ENCODE measurements around the gene SERBP1. TPM values are rescaled to one million over a fixed set of nuclear protein-coding genes. Genes with fewer than 3 reads are reported as not detected.

Gene SERBP1
- total and polyA plus RNA-seq, 12 donors = 59.7 to 226 (median 154) TPM

DNA sequence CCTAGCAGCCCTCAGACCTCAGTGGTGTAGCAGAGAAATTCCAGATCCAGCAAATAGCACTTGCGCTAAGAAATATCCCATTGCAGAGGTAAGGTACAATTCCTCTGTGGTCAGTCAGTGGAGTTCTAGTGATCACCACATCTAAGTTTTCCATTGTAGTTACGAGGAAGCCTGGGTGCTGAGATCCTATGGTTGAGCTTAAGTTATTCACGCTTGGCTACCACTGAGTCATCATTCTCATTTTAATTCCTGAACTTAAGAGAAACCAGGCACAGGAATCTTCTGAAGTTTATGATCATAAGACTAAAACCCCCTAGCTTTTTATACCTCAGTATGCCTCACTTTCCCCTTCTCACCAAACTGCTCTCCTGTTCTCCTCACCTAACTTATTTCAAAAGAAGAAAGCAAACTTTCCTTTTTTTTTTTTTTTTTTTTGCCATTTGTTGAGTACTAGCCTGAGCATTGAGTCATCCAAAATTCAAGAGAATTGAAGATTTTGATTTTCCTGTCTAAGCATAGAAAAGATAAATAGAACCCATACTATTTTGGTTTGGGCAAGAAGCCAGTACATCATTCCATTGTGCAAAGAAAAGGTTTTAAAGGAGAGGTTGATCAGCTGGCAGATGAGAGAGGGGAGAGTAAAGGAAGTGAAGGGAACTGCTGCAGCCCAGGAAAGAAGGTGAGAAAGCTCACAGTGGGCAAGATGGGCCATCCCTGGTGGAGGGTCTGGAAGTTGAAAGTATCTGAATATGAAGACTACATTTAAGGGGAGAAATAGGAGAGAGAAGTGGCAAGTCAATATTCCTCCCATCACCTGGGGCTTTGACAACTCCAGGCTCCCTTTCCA lies 39.9 kb downstream of the SERBP1 start:
- H3K27me3 ChIP-seq = no peaks in the 10 kb centered on the region
- no peak overlapping the region for H3K4me3 ChIP-seq
- no peaks in the 10 kb centered on the region for H3K9me3 ChIP-seq (replicated peaks in 1 of 3)
- H3K27ac ChIP-seq = no peak overlapping the region
- intact Hi-C loops (cut with DNase I) = no loop called here
- TF ChIP-seq POLR2A (IDR thresholded peaks at IDR 0.05) = no peak
- TF ChIP-seq, protein P1, sequence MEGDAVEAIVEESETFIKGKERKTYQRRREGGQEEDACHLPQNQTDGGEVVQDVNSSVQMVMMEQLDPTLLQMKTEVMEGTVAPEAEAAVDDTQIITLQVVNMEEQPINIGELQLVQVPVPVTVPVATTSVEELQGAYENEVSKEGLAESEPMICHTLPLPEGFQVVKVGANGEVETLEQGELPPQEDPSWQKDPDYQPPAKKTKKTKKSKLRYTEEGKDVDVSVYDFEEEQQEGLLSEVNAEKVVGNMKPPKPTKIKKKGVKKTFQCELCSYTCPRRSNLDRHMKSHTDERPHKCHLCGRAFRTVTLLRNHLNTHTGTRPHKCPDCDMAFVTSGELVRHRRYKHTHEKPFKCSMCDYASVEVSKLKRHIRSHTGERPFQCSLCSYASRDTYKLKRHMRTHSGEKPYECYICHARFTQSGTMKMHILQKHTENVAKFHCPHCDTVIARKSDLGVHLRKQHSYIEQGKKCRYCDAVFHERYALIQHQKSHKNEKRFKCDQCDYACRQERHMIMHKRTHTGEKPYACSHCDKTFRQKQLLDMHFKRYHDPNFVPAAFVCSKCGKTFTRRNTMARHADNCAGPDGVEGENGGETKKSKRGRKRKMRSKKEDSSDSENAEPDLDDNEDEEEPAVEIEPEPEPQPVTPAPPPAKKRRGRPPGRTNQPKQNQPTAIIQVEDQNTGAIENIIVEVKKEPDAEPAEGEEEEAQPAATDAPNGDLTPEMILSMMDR (IDR thresholded peaks at IDR 0.05) = no peak
- H3K4me1 ChIP-seq (replicated peaks in 1 of 2) = no peaks in the 10 kb centered on the region
- no peaks in the 10 kb centered on the region for H3K36me3 ChIP-seq (replicated peaks in 1 of 2)
- DNase-seq = no peak
- 90 to 98% (median 96%) methylated on average over 3 of the region's 3 CpGs for WGBS, 4 donors

DNA sequence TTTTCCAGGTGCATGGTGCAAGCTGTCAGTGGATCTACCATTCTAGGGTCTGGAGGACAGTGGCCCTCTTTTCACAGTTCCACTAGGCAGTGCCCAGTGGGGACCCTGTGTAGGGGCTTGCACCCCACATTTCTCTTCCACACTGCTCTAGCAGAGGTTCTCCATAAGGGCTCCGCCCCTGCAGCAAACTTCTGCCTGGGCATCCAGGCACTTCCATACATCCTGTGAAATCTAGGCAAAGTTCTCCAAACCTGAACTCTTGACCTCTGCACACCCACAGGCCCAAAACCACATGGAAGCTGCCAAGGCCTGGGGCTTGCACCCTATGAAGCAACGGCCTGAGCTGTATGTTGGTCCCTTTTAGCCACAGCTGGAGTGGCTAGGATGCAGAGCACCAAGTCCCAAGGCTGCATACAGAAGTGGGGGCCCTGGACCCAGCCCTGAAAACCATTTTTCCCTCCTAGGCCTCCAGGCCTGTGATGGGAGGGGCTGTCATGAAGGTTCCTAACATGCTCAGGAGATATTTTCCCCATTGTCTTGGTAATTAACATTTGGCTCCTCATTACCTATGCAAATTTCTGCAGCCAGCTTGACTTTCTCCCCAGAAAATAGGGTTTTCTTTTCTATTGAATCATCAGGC lies 46.1 kb downstream of the SERBP1 start:
- H3K4me1 ChIP-seq (replicated peaks in 1 of 2) = no peaks in the 10 kb centered on the region
- intact Hi-C loops (cut with DNase I) = no loop called here

DNA sequence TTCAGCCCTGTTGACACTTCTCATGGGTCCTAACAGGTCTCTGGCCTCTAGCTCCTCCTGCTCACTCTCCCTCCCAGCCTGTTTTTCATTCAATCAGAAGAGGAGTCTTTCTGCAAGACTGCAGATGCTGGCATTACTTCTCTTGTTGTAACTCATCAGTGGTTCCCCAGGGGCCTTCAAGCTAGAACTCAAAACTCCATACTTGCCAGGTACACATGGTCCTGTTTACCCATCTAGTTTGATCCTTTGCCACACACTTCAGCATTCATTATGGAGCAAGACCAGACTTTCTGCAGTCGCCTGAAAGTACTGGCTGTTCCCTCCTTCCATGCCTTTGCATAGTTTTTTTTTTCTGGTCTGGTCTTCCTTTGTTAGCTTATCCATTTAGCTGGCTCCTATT lies 47.9 kb downstream of the SERBP1 start:
- no peak overlapping the region for H3K27ac ChIP-seq
- WGBS, 4 donors = 91 to 95% (median 93%) methylated on average over 1 of the region's 1 CpG
- H3K36me3 ChIP-seq (replicated peaks in 1 of 2) = no peaks in the 10 kb centered on the region
- H3K27me3 ChIP-seq = no peaks in the 10 kb centered on the region
- no peak overlapping the region for H3K4me3 ChIP-seq
- intact Hi-C loops (cut with DNase I) = no loop called here
- no peak for TF ChIP-seq POLR2A (IDR thresholded peaks at IDR 0.05)
- TF ChIP-seq, protein P1 (IDR thresholded peaks at IDR 0.05) = no peak
- DNase-seq = no peak
- peaks cover 0 to 5% (median 0%) of the 10 kb centered on the region in 3 donors for H3K9me3 ChIP-seq (replicated peaks in 1 of 3)
- H3K4me1 ChIP-seq (replicated peaks in 1 of 2) = no peaks in the 10 kb centered on the region

More for the DNA sequence above, 46.1 kb downstream of the SERBP1 start:
- no peaks in the 10 kb centered on the region for H3K27me3 ChIP-seq
- TF ChIP-seq POLR2A (IDR thresholded peaks at IDR 0.05) = no peak
- TF ChIP-seq, protein P1 (IDR thresholded peaks at IDR 0.05) = no peak
- WGBS, 4 donors = 89 to 92% methylated on average over 2 of the region's 2 CpGs; no CpG with 5 or more reads in 2 of the 4 donors
- no peaks in the 10 kb centered on the region for H3K36me3 ChIP-seq (replicated peaks in 1 of 2)
- DNase-seq = no peak
- peaks cover 0 to 5% (median 0%) of the 10 kb centered on the region in 3 donors for H3K9me3 ChIP-seq (replicated peaks in 1 of 3)
- H3K4me3 ChIP-seq = no peak overlapping the region
- H3K27ac ChIP-seq = no peak overlapping the region

DNA sequence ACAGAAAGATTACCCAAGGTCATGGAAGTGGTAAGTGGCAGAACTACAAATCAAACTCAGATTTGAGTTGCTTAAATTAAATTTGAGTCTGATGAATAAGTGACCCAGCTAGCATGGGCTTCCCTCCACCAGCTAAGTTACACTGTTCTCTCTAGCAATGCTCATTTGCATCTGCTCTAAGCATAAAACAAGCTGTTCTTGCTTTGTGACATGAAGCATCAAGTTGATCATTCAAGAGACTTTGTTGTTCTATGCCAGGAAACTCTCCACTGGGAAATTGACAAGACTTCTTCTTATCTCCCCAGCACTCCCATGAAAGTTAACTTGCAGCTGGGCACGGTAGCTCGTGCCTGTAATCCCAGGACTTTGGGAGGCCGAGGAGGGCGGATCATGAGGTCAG lies 49.0 kb downstream of the SERBP1 start:
- no peak for DNase-seq
- H3K9me3 ChIP-seq (replicated peaks in 1 of 3) = peaks cover 0 to 5% (median 0%) of the 10 kb centered on the region in 3 donors
- intact Hi-C loops (cut with DNase I) = no loop called here
- no peaks in the 10 kb centered on the region for H3K36me3 ChIP-seq (replicated peaks in 1 of 2)
- no peaks in the 10 kb centered on the region for H3K4me1 ChIP-seq (replicated peaks in 1 of 2)
- no peak for TF ChIP-seq POLR2A (IDR thresholded peaks at IDR 0.05)
- TF ChIP-seq, protein P1 (IDR thresholded peaks at IDR 0.05) = no peak
- WGBS, 4 donors = 79 to 87% (median 83%) methylated on average over 4 of the region's 4 CpGs
- no peak overlapping the region for H3K4me3 ChIP-seq
- H3K27me3 ChIP-seq = no peaks in the 10 kb centered on the region
- no peak overlapping the region for H3K27ac ChIP-seq

All from adrenal gland (tissue), 12 donors.